GM23248 (cell line): ENCODE results near the gene CDR2L.

ENCODE experiments used
- EZH2 ChIP-seq: fragments of 200-600 bp; sonication (generic); IDR thresholded peaks from 2 replicates; pipeline ENCODE4 v1.6.1; 2018; ENCODE audit warnings: antibody characterized with exemption, mild to moderate bottlenecking; ENCODE audit not compliant: insufficient read depth, poor library complexity, severe bottlenecking
- EZH2phosphoT487 ChIP-seq: fragments of 200-600 bp; sonication (generic); IDR thresholded peaks from 2 replicates; pipeline ENCODE4 v1.6.1; 2018; ENCODE audit warnings: antibody characterized with exemption, moderate library complexity, mild to moderate bottlenecking, low read depth; ENCODE audit not compliant: insufficient read depth

DNA sequence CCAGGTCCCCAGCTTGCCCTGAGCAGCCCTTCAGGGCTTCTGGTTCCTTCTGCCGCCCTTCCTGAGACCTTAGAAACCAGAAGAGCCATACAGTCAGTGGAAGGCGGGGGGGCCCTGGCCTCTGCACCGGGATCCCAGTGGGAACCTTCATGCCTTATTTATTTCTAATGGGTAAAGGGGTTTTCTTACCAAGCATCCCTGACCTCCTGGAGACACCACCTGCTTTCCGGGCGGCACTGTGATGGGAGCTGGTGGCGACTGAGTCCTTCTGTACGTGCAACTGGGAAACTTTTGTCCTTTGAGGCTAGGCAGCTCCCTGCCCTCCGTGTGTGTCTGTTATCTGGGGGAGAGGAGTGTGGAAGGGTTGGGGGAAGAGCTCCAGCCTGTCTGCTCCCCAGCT lies 17.9 kb downstream of the CDR2L start:
- TF ChIP-seq EZH2phosphoT487, result no peak
- no peak for TF ChIP-seq EZH2
